NB4 (cell line): ENCODE measurements around the gene AGPAT3.

Experiments used
- DNase-seq: peaks from one replicate; pipeline ENCODE4 v3.0.0; 2010; ENCODE audit warnings: low read depth
- H3K4me3 ChIP-seq: one replicate; pipeline ENCODE4 v1.5.1; 2011; ENCODE audit warnings: mild to moderate bottlenecking, low read depth, low read length, moderate library complexity
- CTCF ChIP-seq: IDR thresholded peaks from one replicate; pipeline ENCODE4 v1.5.1; 2012; ENCODE audit warnings: low read depth, low read length
- MAX ChIP-seq: IDR thresholded peaks from 2 replicates; pipeline ENCODE4 v1.6.1; 2011; ENCODE audit warnings: low read depth, low read length
- MYC ChIP-seq: IDR thresholded peaks from 2 replicates; pipeline ENCODE4 v1.6.1; 2011; ENCODE audit warnings: low read depth, low read length
- POLR2A ChIP-seq: IDR thresholded peaks from 2 replicates; pipeline ENCODE4 v1.6.1; 2011; ENCODE audit warnings: mild to moderate bottlenecking; ENCODE audit not compliant: insufficient read length; ENCODE audit errors: extremely low read depth

AGPAT3 gene

GRCh38 chr21:43933680-43934079 lies 68.7 kb downstream of the AGPAT3 start:
- H3K4me3 ChIP-seq: no peak overlapping the region
- DNase-seq: no peak
- no peak for TF ChIP-seq MAX
- TF ChIP-seq MYC: no peak
- no peak for TF ChIP-seq CTCF
- TF ChIP-seq POLR2A: no peak

- TF ChIP-seq CTCF (no peak), MAX (no peak), MYC (no peak), POLR2A (no peak)
Measured at GRCh38 chr21:43934116-43934515, 69.1 kb downstream of the AGPAT3 start.

GRCh38 chr21:43934716-43935705 lies 70.0 kb downstream of the AGPAT3 start:
- no peak for DNase-seq
- no peak overlapping the region for H3K4me3 ChIP-seq
- TF ChIP-seq MAX (no peak), POLR2A (no peak), MYC (no peak), CTCF (no peak)

More at GRCh38 chr21:43934116-43934515, 69.1 kb downstream of the AGPAT3 start:
- DNase-seq: no peak
- H3K4me3 ChIP-seq: no peak overlapping the region

- DNase-seq: no peak
- no peak for TF ChIP-seq MAX
- no peak for TF ChIP-seq CTCF
- no peak for TF ChIP-seq MYC
- TF ChIP-seq POLR2A: no peak
- no peak overlapping the region for H3K4me3 ChIP-seq
Measured at GRCh38 chr21:43935711-43936110, 70.7 kb downstream of the AGPAT3 start.

GRCh38 chr21:43936247-43936967 lies 71.4 kb downstream of the AGPAT3 start:
- no peak overlapping the region for H3K4me3 ChIP-seq
- DNase-seq: no peak
- TF ChIP-seq POLR2A (no peak), MAX (no peak), CTCF (no peak), MYC (no peak)
